GM21619 (cell line): ENCODE measurements around the gene CYREN.

Experiments
- ATAC-seq: cut with Tn5 transposase; IDR thresholded peaks from one replicate; pipeline ENCODE4 v1.9.1; 2021; ENCODE audit not compliant: unreplicated experiment

CYREN gene

GRCh38 chr7:135197906-135198655 is 27.6 kb upstream of the CYREN start:
- ATAC-seq: no peak

- ATAC-seq: peak; percentile 35
Observed at GRCh38 chr7:135197343-135197742, 26.8 kb upstream of the CYREN start.

GRCh38 chr7:135195968-135196629 is 25.6 kb upstream of the CYREN start:
- ATAC-seq: no peak

GRCh38 chr7:135195156-135195555 is 24.6 kb upstream of the CYREN start:
- ATAC-seq: no peak

GRCh38 chr7:135194494-135195095 is 24.1 kb upstream of the CYREN start:
- ATAC-seq: no peak

GRCh38 chr7:135193615-135194081 is 23.1 kb upstream of the CYREN start:
- no peak for ATAC-seq

- ATAC-seq: no peak
Observed at GRCh38 chr7:135192914-135193536, 22.5 kb upstream of the CYREN start.

GRCh38 chr7:135190703-135191102 is 20.2 kb upstream of the CYREN start:
- ATAC-seq: no peak

GRCh38 chr7:135189961-135190360 is 19.5 kb upstream of the CYREN start:
- ATAC-seq: no peak

GRCh38 chr7:135189221-135189662 is 18.7 kb upstream of the CYREN start:
- ATAC-seq: no peak

- peak; percentile 35 for ATAC-seq
Observed at GRCh38 chr7:135188298-135188984, 17.9 kb upstream of the CYREN start.

GRCh38 chr7:135186841-135187253 is 16.3 kb upstream of the CYREN start:
- peak; percentile 72 for ATAC-seq

- no peak for ATAC-seq
Observed at GRCh38 chr7:135186261-135186540, 15.7 kb upstream of the CYREN start.

- no peak for ATAC-seq
Observed at GRCh38 chr7:135185471-135186260, 15.2 kb upstream of the CYREN start.

- no peak for ATAC-seq
Observed at GRCh38 chr7:135184254-135184841, 13.8 kb upstream of the CYREN start.

GRCh38 chr7:135183478-135183877 is 13.0 kb upstream of the CYREN start:
- ATAC-seq: no peak

GRCh38 chr7:135181929-135182678 is 11.6 kb upstream of the CYREN start:
- ATAC-seq: no peak

- ATAC-seq: no peak
Observed at GRCh38 chr7:135181261-135181928, 10.9 kb upstream of the CYREN start.

- ATAC-seq: no peak
Observed at GRCh38 chr7:135180122-135180521, 9.6 kb upstream of the CYREN start.
